Sigmoid colon (tissue), 4 donors: ENCODE data around the gene CYP26B1.

Source experiments
- EP300 ChIP-seq, 4 donors: sonication (generic); formaldehyde crosslinking; IDR thresholded peaks; one replicate each; pipeline ENCODE4 v1.6.1; 2017; ENCODE audit warnings: antibody characterized with exemption in 4 of 4
- POLR2A ChIP-seq, 2 donors: fragments of 450-650 bp; IDR thresholded peaks; one replicate each; pipeline ENCODE4 v1.6.1; 2016; ENCODE audit warnings: antibody characterized with exemption in 2 of 2, mild to moderate bottlenecking in 2 of 2, moderate library complexity in 2 of 2
- POLR2AphosphoS5 ChIP-seq, 4 donors: sonication (generic); formaldehyde crosslinking; IDR thresholded peaks; one replicate each; pipeline ENCODE4 v1.6.1; 2017; ENCODE audit warnings: antibody characterized with exemption in 4 of 4
- TF ChIP-seq, protein P1 (sequence below), 4 experiments: fragments of 450-650 bp in 3 of 4; fragments of 200-600 bp in 1 of 4; IDR thresholded peaks; one replicate each; pipeline ENCODE4 v1.5.1; 2016 to 2019; ENCODE audit warnings: antibody characterized with exemption in 4 of 4, mild to moderate bottlenecking in 3 of 4, moderate library complexity in 2 of 4

DNA sequence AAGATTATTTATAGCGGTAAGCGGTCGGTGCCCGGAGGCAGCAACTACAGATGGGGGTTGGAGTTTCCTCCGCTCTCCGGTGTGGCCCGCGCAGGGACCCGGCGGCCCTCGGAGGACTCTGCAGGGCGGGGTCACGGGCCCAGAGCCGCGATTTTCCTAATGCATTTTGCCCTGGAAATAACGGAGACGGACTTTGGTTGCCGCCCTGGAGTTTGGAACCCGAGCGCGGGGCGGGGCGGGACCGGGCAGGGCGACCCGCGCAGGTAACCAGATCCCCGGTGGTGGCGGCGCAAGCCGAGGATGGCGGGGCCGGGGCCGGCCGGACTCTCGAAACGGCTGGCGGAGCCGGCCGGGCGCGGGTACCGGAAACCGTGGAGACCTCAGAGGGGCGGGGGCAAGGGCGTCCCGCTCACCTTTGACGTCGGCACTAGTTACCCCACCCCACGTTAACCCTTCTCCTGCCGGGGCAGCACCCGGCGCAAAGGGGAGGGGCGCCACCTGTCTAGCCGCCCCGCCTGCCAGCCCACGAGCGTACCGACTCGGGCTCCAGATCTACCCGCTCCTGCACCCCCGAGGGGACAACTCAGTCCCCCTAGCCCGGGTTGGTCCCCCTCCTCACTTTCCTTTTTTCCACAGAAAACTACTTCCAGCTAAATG, 2.9 kb downstream of the CYP26B1 start:
- TF ChIP-seq, protein P1, sequence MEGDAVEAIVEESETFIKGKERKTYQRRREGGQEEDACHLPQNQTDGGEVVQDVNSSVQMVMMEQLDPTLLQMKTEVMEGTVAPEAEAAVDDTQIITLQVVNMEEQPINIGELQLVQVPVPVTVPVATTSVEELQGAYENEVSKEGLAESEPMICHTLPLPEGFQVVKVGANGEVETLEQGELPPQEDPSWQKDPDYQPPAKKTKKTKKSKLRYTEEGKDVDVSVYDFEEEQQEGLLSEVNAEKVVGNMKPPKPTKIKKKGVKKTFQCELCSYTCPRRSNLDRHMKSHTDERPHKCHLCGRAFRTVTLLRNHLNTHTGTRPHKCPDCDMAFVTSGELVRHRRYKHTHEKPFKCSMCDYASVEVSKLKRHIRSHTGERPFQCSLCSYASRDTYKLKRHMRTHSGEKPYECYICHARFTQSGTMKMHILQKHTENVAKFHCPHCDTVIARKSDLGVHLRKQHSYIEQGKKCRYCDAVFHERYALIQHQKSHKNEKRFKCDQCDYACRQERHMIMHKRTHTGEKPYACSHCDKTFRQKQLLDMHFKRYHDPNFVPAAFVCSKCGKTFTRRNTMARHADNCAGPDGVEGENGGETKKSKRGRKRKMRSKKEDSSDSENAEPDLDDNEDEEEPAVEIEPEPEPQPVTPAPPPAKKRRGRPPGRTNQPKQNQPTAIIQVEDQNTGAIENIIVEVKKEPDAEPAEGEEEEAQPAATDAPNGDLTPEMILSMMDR (IDR thresholded peaks at IDR 0.05): no peak
- TF ChIP-seq POLR2AphosphoS5 (IDR thresholded peaks at IDR 0.05) (no peak), POLR2A (IDR thresholded peaks at IDR 0.05) (no peak), EP300 (IDR thresholded peaks at IDR 0.05) (no peak)
